Neural crest cell (in vitro differentiated cells): Measurements from ENCODE around the gene CLIC5. TPM values are rescaled to one million over a fixed set of nuclear protein-coding genes. Genes with fewer than 3 reads are reported as not detected.

Experiments
- DNase-seq: peaks from one replicate; pipeline ENCODE4 v3.0.0; 2021; ENCODE audit warnings: low read depth, mixed read lengths, low spot score
- H3K27ac Mint-ChIP-seq: one replicate; pipeline ENCODE4 v1.8.0; 2021; ENCODE audit warnings: mild to moderate bottlenecking, mixed read lengths; ENCODE audit not compliant: unreplicated experiment
- H3K27me3 Mint-ChIP-seq: 2 replicates; pipeline ENCODE4 v1.8.0; 2021; ENCODE audit warnings: low read depth, mild to moderate bottlenecking, mixed read lengths
- H3K36me3 Mint-ChIP-seq: 2 replicates; pipeline ENCODE4 v1.8.0; 2021; ENCODE audit warnings: low read depth, mild to moderate bottlenecking, mixed read lengths
- H3K4me1 Mint-ChIP-seq: 2 replicates; pipeline ENCODE4 v1.8.0; 2021; ENCODE audit warnings: mixed read lengths
- H3K4me3 Mint-ChIP-seq: one replicate; pipeline ENCODE4 v1.8.0; 2021; ENCODE audit warnings: mild to moderate bottlenecking, mixed read lengths
- H3K9me3 Mint-ChIP-seq: 2 replicates; pipeline ENCODE4 v1.8.0; 2021; ENCODE audit warnings: mixed read lengths
- total RNA-seq: library from RNA; stranded (reverse); gene quantifications from 2 replicates; pipeline ENCODE4 v1.2.1, GENCODE V29; 2021
- TF ChIP-seq, protein P1 (sequence below): fragments of 200-600 bp; sonication (generic); conservative IDR thresholded peaks from 2 replicates; pipeline ENCODE4 v1.5.0; 2021; ENCODE audit warnings: antibody characterized with exemption, mild to moderate bottlenecking

The CLIC5 gene
- total RNA-seq, 1 donor from 2014 or later = not detected

DNA sequence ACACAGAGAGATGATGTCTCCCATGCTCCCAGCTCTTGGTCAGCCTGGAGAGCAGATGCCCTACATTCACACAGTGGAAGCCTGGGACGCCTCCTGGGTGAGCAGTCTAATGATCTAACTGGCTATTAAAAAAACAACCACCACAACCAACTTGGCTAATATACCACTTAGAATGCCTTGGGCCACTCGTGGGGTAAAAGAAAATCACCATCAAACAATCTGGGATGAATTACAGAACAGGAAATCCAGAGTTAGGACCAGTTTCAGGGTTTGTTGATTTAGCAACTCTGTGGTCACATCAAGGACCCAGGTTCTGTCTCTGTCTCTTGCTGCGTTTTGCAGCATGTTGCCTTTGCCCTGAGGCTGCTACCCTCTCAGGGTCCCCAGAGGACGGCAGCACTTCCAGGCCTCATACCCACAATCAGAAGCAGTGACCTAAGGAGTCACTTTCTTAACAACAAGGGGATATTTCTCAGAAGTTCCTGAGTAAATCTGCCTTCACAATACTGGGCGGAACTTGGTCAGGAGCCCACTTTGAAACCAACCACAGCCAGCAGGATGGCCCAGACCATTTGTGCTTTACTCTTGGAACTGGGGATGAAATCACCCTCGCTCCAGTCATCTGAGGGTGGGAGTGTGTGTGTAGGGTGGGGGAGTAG, 118.7 kb downstream of the CLIC5 start:
- Mint-ChIP-seq H3K9me3 (no peaks in the 10 kb centered on the region), H3K4me1 (peaks cover 17% of the 10 kb centered on the region), H3K36me3 (no peaks in the 10 kb centered on the region), H3K27me3 (no peaks in the 10 kb centered on the region), H3K27ac (no peak overlapping the region), H3K4me3 (no peak overlapping the region)
- DNase-seq = no peak
- TF ChIP-seq, protein P1, sequence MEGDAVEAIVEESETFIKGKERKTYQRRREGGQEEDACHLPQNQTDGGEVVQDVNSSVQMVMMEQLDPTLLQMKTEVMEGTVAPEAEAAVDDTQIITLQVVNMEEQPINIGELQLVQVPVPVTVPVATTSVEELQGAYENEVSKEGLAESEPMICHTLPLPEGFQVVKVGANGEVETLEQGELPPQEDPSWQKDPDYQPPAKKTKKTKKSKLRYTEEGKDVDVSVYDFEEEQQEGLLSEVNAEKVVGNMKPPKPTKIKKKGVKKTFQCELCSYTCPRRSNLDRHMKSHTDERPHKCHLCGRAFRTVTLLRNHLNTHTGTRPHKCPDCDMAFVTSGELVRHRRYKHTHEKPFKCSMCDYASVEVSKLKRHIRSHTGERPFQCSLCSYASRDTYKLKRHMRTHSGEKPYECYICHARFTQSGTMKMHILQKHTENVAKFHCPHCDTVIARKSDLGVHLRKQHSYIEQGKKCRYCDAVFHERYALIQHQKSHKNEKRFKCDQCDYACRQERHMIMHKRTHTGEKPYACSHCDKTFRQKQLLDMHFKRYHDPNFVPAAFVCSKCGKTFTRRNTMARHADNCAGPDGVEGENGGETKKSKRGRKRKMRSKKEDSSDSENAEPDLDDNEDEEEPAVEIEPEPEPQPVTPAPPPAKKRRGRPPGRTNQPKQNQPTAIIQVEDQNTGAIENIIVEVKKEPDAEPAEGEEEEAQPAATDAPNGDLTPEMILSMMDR = no peak

DNA sequence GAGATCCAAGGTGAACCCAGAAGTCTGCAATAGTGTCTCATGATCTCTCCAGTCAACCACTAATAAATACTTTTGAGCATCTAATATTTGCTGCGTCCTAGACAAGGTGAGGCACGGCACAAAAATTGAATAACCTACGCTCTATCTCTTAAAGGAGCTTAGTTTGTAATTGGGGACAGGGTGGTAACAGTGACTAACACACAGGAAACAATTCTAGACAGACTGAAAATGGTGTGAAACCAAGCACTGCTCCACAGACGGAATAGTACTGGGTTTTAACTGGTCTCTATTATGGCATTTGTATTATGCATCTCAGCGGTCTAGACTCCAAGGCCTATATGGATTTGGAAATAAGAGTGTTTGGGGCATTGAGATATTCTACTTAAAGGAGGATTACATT, 120.1 kb downstream of the CLIC5 start:
- Mint-ChIP-seq H3K27me3 (no peaks in the 10 kb centered on the region), H3K27ac (no peak overlapping the region), H3K4me3 (no peak overlapping the region), H3K4me1 (peaks cover 10% of the 10 kb centered on the region), H3K9me3 (no peaks in the 10 kb centered on the region), H3K36me3 (no peaks in the 10 kb centered on the region)
- TF ChIP-seq, protein P1 = no peak
- no peak for DNase-seq

DNA sequence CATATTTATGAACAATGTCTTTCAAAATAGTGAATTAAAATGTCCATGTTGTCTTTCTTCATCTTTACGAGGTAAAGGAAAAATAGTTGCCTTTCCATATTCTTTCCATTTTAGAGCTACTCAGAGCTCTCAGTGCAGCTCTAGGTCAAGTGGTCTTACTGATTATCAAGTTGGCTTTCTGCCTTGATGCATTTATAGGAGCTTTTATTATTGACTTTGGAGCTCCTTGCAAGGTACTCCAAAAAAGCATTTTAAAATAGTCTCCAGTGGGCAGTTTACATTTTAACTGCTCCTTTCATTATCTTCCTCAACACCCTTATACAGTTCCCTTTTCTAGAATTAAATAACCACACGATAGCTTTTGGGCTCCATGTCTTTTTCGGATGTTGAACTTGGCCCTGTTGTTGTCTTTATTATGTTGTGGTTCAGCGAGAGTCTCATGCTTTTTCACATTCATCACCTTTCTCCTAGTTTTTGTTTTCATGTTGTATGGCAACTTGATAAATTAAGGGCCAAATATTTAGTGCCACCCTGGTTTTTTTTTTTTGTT, 122.9 kb downstream of the CLIC5 start:
- no peaks in the 10 kb centered on the region for H3K27me3 Mint-ChIP-seq
- no peaks in the 10 kb centered on the region for H3K9me3 Mint-ChIP-seq

DNA sequence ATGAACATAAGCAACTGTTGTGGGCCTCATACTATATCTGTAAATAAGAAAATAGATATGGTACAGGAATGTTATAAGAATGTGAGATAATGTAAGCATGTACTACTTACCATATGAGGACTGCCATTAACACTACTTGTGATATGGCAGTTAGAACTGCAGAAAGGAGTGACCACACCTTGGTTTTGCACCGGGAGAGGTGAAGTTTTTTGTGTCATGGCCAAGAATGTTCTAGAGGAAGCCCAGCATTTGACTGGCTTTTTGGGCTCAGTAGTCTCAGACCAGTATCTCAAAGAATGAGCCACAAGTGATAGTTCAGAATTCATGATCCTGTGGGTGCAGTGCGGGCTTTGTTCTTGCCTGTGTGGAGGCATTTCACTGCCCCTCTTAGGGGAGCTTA, 123.5 kb downstream of the CLIC5 start:
- Mint-ChIP-seq H3K27ac (no peak overlapping the region), H3K9me3 (no peaks in the 10 kb centered on the region), H3K27me3 (no peaks in the 10 kb centered on the region), H3K4me3 (no peak overlapping the region), H3K4me1 (peaks cover 5% of the 10 kb centered on the region), H3K36me3 (no peaks in the 10 kb centered on the region)
- TF ChIP-seq, protein P1 = no peak
- no peak for DNase-seq

More for the DNA sequence above, 122.9 kb downstream of the CLIC5 start:
- no peak for DNase-seq
- Mint-ChIP-seq H3K4me3 (no peak overlapping the region), H3K4me1 (peaks cover 3% of the 10 kb centered on the region), H3K36me3 (no peaks in the 10 kb centered on the region), H3K27ac (no peak overlapping the region)
- TF ChIP-seq, protein P1 = no peak

DNA sequence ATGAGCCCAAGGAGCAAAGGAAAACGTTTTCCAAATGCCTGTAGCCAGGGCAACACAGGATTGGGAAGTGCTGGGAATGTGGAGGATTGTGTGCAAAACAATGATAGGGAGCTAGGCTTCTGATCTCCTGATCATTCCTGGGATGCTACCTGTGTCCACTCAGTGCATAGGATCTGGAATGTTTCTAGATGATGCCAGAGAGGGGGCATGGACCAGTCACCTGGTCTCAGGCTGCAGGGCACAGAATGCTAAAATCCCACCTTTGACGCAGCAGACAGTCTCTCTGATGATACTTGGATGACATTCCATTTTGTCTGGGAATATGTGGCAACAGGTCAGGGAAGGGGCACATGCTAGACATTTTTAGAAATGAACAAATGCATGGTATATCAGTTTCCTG, 128.9 kb downstream of the CLIC5 start:
- H3K4me3 Mint-ChIP-seq = no peak overlapping the region
- no peak for DNase-seq
- no peaks in the 10 kb centered on the region for H3K36me3 Mint-ChIP-seq
- TF ChIP-seq, protein P1 = no peak
- H3K9me3 Mint-ChIP-seq = no peaks in the 10 kb centered on the region
- H3K27ac Mint-ChIP-seq = no peak overlapping the region
- H3K4me1 Mint-ChIP-seq = peaks cover 5% of the 10 kb centered on the region
- no peaks in the 10 kb centered on the region for H3K27me3 Mint-ChIP-seq
